GM10847 (cell line): ENCODE data around the gene NINL.

Source experiments
- POLR2A ChIP-seq: IDR thresholded peaks from 2 replicates; pipeline ENCODE4 v1.6.1; 2011; ENCODE audit not compliant: insufficient read length; ENCODE audit errors: extremely low read depth

The NINL gene

DNA sequence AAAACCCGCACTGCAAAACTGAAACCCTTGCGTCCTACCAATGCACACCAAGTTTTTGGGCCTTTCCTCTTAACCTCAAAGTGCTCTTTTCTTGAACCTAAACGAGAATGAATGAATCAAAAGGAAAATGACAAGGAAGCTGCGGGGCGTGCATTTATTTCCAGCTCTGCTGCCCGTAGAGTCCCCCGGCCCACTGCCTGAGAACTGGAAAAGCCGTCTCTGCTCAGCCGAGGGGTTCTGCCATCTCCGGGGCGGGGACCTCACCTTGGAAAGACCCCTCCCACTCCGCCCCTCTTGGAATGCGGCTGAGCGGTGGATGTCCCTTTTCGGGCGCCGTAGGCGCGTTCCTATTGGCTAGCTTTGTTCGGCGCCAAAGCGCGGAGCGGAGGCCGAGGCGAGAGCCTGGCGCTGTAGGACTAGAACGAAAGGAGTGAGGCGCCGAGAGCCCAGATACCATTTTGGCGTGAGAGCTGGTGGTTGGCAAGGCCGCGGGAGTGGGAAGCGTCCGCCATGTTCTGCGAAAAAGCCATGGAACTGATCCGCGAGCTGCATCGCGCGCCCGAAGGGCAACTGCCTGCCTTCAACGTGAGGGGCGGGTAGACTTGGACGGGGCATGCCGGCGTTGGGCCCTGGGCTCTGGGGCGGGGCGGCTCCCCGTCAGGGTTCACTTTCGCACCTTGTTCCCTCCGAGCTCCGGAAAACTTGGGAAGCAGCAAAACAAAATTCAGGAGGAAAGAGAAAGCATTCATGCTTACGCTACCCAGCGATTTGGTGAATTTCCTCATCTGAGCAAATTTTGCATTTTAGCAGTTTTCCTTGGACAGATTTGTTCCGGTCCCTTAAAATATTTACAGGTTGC is 177.8 kb downstream of the NINL start, which contains the start of gene GINS1:
TSS of gene GINS1 (plus strand) at position 363 of the 859 bp plus-strand sequence. CDS start at position 511, 148 bp downstream.
- peak; percentile 82 for TF ChIP-seq POLR2A
